ENCODE measurements around the gene CDH6.

- TF ChIP-seq ZBTB34 (CRISPR knock-in tag; IDR thresholded peaks at IDR 0.05) (no peak), ARNT2 (CRISPR knock-in tag; IDR thresholded peaks at IDR 0.05; ENCODE audit: low read depth) (no peak), ZFP36 (IDR thresholded peaks at IDR 0.05; ENCODE audit: borderline replicate concordance, low read depth, low read length, partially characterized antibody) (no peak), IKZF1 (IDR thresholded peaks at IDR 0.05) (no peak)
- TF ChIP-seq, protein P1, sequence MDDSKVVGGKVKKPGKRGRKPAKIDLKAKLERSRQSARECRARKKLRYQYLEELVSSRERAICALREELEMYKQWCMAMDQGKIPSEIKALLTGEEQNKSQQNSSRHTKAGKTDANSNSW (CRISPR knock-in tag; IDR thresholded peaks at IDR 0.05; ENCODE audit: borderline replicate concordance): no peak
- TF ChIP-seq, protein P2, sequence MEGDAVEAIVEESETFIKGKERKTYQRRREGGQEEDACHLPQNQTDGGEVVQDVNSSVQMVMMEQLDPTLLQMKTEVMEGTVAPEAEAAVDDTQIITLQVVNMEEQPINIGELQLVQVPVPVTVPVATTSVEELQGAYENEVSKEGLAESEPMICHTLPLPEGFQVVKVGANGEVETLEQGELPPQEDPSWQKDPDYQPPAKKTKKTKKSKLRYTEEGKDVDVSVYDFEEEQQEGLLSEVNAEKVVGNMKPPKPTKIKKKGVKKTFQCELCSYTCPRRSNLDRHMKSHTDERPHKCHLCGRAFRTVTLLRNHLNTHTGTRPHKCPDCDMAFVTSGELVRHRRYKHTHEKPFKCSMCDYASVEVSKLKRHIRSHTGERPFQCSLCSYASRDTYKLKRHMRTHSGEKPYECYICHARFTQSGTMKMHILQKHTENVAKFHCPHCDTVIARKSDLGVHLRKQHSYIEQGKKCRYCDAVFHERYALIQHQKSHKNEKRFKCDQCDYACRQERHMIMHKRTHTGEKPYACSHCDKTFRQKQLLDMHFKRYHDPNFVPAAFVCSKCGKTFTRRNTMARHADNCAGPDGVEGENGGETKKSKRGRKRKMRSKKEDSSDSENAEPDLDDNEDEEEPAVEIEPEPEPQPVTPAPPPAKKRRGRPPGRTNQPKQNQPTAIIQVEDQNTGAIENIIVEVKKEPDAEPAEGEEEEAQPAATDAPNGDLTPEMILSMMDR (CRISPR knock-in tag; IDR thresholded peaks at IDR 0.05): no peak
These were observed 14.6 kb downstream of the CDH6 start for GRCh38 chr5:31208043-31208442.
